ENCODE data around the gene SAP25. TPM values are rescaled to one million over a fixed set of nuclear protein-coding genes. Genes with fewer than 3 reads are reported as not detected.

The SAP25 gene
- polyA plus RNA-seq, 1 donor (not counting 4 experiments of a cell fraction or from before 2014, with no cell fraction given), result 0.16 TPM

- H4K20me1 ChIP-seq (ENCODE audit: control insufficient read depth, extremely low read depth, insufficient read depth, low read length), result no peaks in the 10 kb centered on the region
- H3K9ac ChIP-seq (ENCODE audit: control insufficient read depth, extremely low read depth, insufficient read depth, low read length), result no peak overlapping the region
- H3K4me3 ChIP-seq (ENCODE audit: control insufficient read depth in 2 of 3, extremely low read depth in 1 of 3, insufficient read depth in 2 of 3, low read depth in 1 of 3, low read length in 3 of 3), result no peak overlapping the region
- FAIRE-seq (no peak), DNase-seq (ENCODE audit: low read depth, low spot score) (no peak)
- dilution Hi-C loops (cut with MboI; ENCODE audit: extremely low pct_ligation_motif_present, low sequenced_read_pairs), result no loop called here
- no peak overlapping the region for H3K27ac ChIP-seq (ENCODE audit: control insufficient read depth, insufficient read depth, low read length)
- H3K27me3 ChIP-seq (ENCODE audit: control insufficient read depth, extremely low read depth, insufficient read depth, low read length), result no peaks in the 10 kb centered on the region
- H3K79me2 ChIP-seq (ENCODE audit: control insufficient read depth, insufficient read depth, low read length), result no peaks in the 10 kb centered on the region
- peaks cover 6% of the 10 kb centered on the region for H3K4me1 ChIP-seq (ENCODE audit: control insufficient read depth, extremely low read depth, insufficient read depth, low read length)
- H2AFZ ChIP-seq (ENCODE audit: control insufficient read depth, low read length), result no peak overlapping the region
- peaks cover 16 to 38% of the 10 kb centered on the region in 2 experiments for H3K36me3 ChIP-seq (ENCODE audit: control insufficient read depth in 2 of 2, extremely low read depth in 1 of 2, insufficient read depth in 2 of 2, low read length in 2 of 2)
- H3K9me1 ChIP-seq (ENCODE audit: control insufficient read depth, extremely low read depth, insufficient read depth, low read length), result no peaks in the 10 kb centered on the region
- no peaks in the 10 kb centered on the region for H3K9me3 ChIP-seq (ENCODE audit: control insufficient read depth, low read depth, low read length)
- H3K4me2 ChIP-seq (ENCODE audit: control insufficient read depth, extremely low read depth, insufficient read depth, low read depth, low read length), result no peak overlapping the region
- TF ChIP-seq CTCF (optimal IDR thresholded peaks at IDR 0.05 in 1 of 3, IDR thresholded peaks at IDR 0.05 in 1 of 3, conservative IDR thresholded peaks at IDR 0.05 in 1 of 3; ENCODE audit: extremely low read depth in 1 of 3, insufficient read depth in 2 of 3, low read length in 3 of 3) (no peak), EZH2 (IDR thresholded peaks at IDR 0.05; ENCODE audit: low read length) (no peak)
These were observed 3.8 kb upstream of the SAP25 start for GRCh38 chr7:100577507-100577906.

- Histone ChIP-seq H3K4me2 (ENCODE audit: control insufficient read depth, extremely low read depth, insufficient read depth, low read depth, low read length) (no peak overlapping the region), H3K9me3 (ENCODE audit: control insufficient read depth, low read depth, low read length) (no peaks in the 10 kb centered on the region), H3K9me1 (ENCODE audit: control insufficient read depth, extremely low read depth, insufficient read depth, low read length) (no peaks in the 10 kb centered on the region), H2AFZ (ENCODE audit: control insufficient read depth, low read length) (no peak overlapping the region), H3K27ac (ENCODE audit: control insufficient read depth, insufficient read depth, low read length) (no peak overlapping the region), H3K36me3 (ENCODE audit: control insufficient read depth in 2 of 2, extremely low read depth in 1 of 2, insufficient read depth in 2 of 2, low read length in 2 of 2) (peaks cover 13 to 39% of the 10 kb centered on the region in 2 experiments), H3K4me1 (ENCODE audit: control insufficient read depth, extremely low read depth, insufficient read depth, low read length) (peaks cover 2% of the 10 kb centered on the region), H3K79me2 (ENCODE audit: control insufficient read depth, insufficient read depth, low read length) (no peaks in the 10 kb centered on the region), H3K4me3 (ENCODE audit: control insufficient read depth in 2 of 3, extremely low read depth in 1 of 3, insufficient read depth in 2 of 3, low read depth in 1 of 3, low read length in 3 of 3) (no peak overlapping the region), H3K27me3 (ENCODE audit: control insufficient read depth, extremely low read depth, insufficient read depth, low read length) (no peaks in the 10 kb centered on the region), H4K20me1 (ENCODE audit: control insufficient read depth, extremely low read depth, insufficient read depth, low read length) (no peaks in the 10 kb centered on the region), H3K9ac (ENCODE audit: control insufficient read depth, extremely low read depth, insufficient read depth, low read length) (no peak overlapping the region)
- no peak for DNase-seq (ENCODE audit: low read depth, low spot score)
- dilution Hi-C loops (cut with MboI; ENCODE audit: extremely low pct_ligation_motif_present, low sequenced_read_pairs), result no loop called here
- no peak for FAIRE-seq
- TF ChIP-seq EZH2 (IDR thresholded peaks at IDR 0.05; ENCODE audit: low read length) (no peak), CTCF (optimal IDR thresholded peaks at IDR 0.05 in 1 of 3, IDR thresholded peaks at IDR 0.05 in 1 of 3, conservative IDR thresholded peaks at IDR 0.05 in 1 of 3; ENCODE audit: extremely low read depth in 1 of 3, insufficient read depth in 2 of 3, low read length in 3 of 3) (no peak)
These were observed 3.4 kb upstream of the SAP25 start for GRCh38 chr7:100577103-100577502.
